Coronary artery (tissue), 2 donors: ENCODE results near the gene LIMS2.
A peak's percentile ranks its signal among the peaks of the same experiment; 100 is the strongest.

Experiments
- DNase-seq: peaks from one replicate; pipeline ENCODE4 v3.0.0-alpha.2; 2017; ENCODE audit warnings: low spot score
- H3K27ac ChIP-seq, 2 donors: fragments of 200-600 bp; sonication (generic); one replicate each; pipeline ENCODE4 v1.5.1; 2016 to 2019
- H3K4me3 ChIP-seq: fragments of 200-600 bp; sonication (generic); 2 replicates; pipeline ENCODE4 v1.5.1; 2016; ENCODE audit warnings: mild to moderate bottlenecking, moderate library complexity
- TF ChIP-seq, protein P1 (sequence below): fragments of 200-600 bp; sonication (generic); IDR thresholded peaks from one replicate; pipeline ENCODE4 v1.5.1; 2019; ENCODE audit warnings: antibody characterized with exemption

The LIMS2 gene

DNA sequence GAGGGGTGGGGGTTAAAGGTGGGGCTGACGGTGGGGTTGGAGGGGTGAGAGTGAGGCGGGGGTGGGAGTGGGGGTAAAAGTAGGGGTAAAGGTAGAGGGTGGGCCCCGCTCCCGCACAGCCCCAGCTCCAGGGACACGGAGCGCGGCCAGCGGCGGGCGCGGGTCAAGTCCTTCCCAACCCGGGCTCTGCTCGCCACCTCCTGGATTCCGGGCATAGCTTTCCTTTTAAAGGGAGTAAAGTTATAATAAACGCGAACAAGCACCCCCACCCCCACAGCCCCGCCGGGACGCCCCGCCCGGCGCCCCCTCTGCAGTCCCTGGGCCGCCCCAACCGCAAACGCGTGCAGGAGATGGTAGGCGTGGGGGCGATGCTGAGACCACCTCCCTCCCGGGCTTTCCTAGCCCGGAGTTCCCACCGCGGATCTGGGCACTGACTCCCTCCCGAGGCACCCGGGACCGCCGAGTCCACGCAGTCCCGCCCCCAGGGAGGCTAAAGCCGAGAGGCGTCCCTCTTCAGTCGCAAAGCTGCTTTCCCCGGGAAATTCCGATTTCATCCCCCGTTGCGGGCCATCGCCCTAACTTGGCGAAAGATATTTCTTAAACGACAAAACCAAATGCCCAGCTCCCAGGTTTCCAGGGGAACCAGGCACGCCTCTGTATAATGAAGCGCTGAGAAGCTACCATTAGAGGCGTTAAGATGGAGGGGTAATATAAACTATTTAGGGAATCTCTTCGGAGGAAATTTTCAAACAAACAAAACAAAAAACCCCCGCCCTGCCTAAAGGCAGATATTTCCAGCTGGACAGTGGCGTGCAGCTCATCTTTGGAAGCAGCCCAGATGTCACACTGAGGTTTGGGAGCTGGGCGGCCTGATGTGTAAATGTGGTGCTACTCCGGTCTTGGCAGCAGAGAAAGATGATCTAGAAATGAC lies at the start of gene LIMS2:
Gene LIMS2 (minus strand): TSS at position 200 of the 931 bp plus-strand sequence. CDS start 506 bp downstream, outside the sequence.
- peak; percentile 86 for DNase-seq
- Histone ChIP-seq H3K27ac (peak within 1 kb of the TSS; percentile 94 to 95), H3K4me3 (peak within 1 kb of the TSS; percentile 87)
- TF ChIP-seq, protein P1, sequence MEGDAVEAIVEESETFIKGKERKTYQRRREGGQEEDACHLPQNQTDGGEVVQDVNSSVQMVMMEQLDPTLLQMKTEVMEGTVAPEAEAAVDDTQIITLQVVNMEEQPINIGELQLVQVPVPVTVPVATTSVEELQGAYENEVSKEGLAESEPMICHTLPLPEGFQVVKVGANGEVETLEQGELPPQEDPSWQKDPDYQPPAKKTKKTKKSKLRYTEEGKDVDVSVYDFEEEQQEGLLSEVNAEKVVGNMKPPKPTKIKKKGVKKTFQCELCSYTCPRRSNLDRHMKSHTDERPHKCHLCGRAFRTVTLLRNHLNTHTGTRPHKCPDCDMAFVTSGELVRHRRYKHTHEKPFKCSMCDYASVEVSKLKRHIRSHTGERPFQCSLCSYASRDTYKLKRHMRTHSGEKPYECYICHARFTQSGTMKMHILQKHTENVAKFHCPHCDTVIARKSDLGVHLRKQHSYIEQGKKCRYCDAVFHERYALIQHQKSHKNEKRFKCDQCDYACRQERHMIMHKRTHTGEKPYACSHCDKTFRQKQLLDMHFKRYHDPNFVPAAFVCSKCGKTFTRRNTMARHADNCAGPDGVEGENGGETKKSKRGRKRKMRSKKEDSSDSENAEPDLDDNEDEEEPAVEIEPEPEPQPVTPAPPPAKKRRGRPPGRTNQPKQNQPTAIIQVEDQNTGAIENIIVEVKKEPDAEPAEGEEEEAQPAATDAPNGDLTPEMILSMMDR = no peak

DNA sequence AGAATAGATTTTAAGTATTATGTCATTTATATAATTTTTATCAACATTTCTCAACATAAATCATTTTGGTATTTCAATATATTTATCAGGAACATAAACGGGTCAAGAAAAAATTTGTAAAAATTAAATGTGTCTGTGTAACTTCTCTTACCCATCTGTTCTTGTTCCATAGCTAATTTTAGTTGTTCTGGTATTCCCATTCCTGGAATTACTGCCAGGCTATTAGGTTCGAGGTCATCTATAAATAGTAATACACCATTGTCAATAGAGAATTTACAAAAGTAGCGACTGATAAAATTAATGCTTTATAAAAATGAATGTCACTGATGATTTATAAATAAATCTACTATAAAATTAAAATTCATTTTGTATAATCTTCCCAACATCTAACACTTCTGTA lies 47.5 kb upstream of the LIMS2 start:
- TF ChIP-seq, protein P1 = no peak
- Histone ChIP-seq H3K4me3 (no peak overlapping the region), H3K27ac (no peak overlapping the region)
- DNase-seq = no peak

DNA sequence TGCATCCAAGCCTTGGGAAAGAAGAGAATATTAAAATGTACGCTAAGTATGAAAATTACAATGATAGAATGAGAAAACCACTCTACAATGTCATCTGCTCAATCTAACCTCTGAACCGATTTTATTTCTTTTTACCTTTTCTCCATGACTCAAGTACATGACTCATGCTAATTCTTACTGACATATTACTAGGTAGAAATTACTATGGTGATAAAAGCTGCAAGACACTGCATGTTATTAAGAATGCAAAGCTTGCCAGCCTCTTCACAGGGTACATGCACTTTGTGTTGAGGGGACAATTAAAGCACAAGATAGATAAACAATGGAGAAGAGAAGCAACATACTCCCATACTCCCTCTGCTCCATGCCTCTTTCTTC lies 46.6 kb upstream of the LIMS2 start:
- H3K27ac ChIP-seq = no peak overlapping the region
- TF ChIP-seq, protein P1 = no peak
- no peak overlapping the region for H3K4me3 ChIP-seq
- DNase-seq = no peak

GRCh38 chr2:127721311-127721977 lies 46.1 kb upstream of the LIMS2 start:
- TF ChIP-seq, protein P1 = no peak
- Histone ChIP-seq H3K4me3 (no peak overlapping the region), H3K27ac (no peak overlapping the region)
- DNase-seq = no peak

DNA sequence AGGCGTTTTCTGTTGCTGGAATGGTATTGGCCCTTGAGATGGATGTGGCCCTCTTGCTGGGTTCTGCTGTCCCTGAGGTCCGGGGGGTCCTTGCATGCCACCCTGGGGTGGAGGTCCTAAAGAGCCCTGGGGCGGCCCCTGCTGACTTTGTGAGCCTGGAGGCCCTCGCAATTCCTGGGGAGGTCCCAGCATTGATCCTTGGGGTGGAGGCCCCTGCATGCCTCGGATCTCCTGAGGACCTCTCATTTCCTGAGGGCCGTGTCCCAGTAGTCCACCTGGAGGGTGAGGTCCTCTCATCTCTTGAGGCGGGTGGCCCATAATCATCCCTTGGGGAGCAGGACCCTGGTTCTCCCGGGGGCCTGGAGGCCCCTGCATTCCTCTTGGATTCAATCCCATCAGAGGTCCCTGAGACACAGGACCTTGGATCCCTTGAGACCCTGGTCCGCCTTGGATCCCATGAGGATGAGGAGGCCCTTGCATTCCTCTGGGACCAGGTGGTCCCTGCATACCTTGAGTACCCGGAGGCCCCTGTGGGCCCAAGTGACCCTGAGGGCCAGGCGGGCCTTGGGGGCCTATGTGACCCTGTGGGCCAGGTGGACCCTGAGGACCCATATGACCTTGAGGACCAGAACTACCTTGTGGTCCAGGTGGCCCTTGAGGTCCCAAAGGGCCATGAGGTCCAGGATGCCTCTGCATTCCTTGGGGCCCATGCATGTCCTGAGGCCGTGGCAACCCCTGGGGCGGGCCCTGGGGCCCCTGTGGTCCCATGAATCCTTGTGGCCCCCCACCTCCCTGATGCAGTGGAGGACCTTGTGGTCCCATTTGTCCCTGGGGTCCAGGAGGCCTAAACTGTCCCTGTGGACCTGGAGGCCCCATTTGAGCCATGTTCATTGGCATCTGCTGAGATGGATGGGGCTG lies 44.2 kb upstream of the LIMS2 start:
- no peak for DNase-seq
- TF ChIP-seq, protein P1 = no peak
- Histone ChIP-seq H3K4me3 (no peak overlapping the region), H3K27ac (no peak overlapping the region)

DNA sequence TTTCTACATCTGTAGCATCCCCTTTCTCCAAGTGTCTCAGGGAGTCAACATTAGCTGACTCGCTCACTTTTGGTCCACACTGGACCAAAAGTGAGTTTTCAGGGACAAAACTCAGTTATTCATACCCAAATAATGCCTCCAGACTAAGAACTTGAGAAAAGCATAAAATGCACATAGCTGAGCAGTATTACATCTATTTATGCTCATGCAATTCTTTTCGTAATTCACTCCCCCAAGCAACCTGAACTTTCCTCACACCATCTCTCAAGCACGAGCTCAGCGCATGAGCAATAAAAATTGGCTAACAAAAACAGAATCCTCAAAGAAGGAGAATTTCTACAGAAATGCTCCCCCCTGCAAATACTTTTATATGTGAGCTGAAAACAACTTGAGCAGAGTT lies 42.9 kb upstream of the LIMS2 start:
- H3K4me3 ChIP-seq = no peak overlapping the region
- TF ChIP-seq, protein P1 = no peak
- no peak overlapping the region for H3K27ac ChIP-seq
- no peak for DNase-seq
